Subcutaneous adipose tissue (tissue), 4 donors: ENCODE results near the gene PWWP2B. TPM values are rescaled to one million over a fixed set of nuclear protein-coding genes. Genes with fewer than 3 reads are reported as not detected.

Experiments used
- total RNA-seq, 4 donors: library from RNA; depleted of rRNA; stranded (reverse); fragments of >200 nt; gene quantifications; one replicate each; pipeline ENCODE4 v1.1.0, GENCODE V29; 2016
- TF ChIP-seq, protein P1 (sequence below): fragments of 450-650 bp; IDR thresholded peaks from one replicate; pipeline ENCODE4 v1.5.1; 2016; ENCODE audit warnings: low read depth, mild to moderate bottlenecking, control low read depth, antibody characterized with exemption, moderate library complexity

The PWWP2B gene
- total RNA-seq, 4 donors from 2014 or later, result 9.0 to 24.9 (median 9.6) TPM

DNA sequence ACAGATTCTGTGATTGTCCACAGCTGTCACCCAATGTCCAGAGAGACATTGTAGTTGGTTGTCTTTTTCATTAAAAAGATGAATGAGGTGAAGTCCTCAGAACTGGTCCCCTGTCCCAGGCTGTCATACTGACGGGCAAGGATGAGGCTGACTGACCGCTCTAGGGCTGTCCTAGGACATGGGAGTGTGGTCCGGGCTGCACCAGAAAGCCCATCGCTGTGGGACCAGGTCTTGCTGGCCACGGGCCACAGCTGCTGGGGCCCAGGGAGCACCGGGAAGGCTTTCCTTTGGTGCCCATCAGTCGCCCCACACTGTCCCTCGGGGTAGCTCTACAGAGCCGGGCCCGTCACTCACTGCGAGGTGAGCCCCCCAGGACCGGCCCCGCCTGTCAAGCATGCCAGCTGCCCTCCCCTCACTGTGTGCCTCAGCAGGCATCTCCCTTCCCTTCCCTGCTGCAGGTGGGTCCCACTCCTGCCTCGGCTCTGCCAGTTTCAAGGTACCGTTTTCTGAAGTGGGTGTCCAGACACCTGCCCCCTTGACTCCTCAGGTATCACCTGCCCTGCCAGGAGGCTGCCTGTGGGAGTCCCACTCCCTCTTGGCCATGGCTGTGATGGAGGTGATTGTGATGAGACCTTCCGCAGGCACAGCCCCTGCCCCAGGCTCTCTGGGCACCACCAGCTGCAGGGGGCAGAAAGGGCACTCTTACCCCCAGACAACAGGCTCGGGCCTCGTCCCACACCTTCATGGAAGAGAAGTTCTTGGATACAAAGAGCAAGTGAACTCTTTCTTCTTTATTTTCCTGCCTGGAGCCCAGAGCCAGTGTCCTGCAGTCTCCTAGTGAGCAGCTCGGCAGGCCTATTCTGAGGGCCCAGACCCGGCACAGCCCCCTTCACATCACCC, 43.3 kb upstream of the PWWP2B start:
- TF ChIP-seq, protein P1, sequence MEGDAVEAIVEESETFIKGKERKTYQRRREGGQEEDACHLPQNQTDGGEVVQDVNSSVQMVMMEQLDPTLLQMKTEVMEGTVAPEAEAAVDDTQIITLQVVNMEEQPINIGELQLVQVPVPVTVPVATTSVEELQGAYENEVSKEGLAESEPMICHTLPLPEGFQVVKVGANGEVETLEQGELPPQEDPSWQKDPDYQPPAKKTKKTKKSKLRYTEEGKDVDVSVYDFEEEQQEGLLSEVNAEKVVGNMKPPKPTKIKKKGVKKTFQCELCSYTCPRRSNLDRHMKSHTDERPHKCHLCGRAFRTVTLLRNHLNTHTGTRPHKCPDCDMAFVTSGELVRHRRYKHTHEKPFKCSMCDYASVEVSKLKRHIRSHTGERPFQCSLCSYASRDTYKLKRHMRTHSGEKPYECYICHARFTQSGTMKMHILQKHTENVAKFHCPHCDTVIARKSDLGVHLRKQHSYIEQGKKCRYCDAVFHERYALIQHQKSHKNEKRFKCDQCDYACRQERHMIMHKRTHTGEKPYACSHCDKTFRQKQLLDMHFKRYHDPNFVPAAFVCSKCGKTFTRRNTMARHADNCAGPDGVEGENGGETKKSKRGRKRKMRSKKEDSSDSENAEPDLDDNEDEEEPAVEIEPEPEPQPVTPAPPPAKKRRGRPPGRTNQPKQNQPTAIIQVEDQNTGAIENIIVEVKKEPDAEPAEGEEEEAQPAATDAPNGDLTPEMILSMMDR, result no peak

DNA sequence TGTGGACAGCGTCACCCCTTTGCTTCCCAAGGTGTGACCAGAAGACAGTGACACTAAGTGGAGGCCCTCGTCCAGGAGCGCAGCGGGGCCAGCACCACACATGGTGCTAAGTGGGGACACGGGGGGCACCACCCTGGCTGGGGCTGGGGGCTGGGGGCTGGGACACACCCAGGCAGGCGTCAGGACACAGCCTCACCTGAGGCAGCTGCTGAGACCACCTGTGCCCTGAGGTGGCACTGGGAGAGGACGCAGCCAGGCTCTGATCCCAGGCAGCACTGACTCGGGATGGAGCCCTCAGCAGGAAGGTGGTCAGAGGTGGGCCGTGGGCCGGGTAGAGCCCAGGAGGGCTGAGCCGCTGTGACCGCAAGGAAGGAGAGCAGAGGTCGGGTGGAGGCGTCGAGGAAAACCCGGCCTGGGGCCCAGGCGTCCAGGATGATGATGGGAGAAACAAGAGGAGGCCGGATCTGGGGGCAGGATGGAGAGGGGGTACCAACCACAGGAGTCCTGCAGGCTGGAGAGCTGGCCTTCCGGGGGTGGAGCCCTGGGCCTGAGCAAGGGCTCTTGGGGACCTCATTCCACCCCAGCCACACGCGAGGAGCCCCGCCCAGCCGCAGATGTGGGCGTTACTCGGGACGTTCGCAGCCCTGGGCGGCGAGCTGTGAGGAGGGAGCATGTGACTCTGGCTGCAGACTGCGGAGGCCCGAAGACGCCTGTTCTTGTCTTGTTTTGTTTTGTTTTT, 42.5 kb upstream of the PWWP2B start:
- TF ChIP-seq, protein P1, result no peak

DNA sequence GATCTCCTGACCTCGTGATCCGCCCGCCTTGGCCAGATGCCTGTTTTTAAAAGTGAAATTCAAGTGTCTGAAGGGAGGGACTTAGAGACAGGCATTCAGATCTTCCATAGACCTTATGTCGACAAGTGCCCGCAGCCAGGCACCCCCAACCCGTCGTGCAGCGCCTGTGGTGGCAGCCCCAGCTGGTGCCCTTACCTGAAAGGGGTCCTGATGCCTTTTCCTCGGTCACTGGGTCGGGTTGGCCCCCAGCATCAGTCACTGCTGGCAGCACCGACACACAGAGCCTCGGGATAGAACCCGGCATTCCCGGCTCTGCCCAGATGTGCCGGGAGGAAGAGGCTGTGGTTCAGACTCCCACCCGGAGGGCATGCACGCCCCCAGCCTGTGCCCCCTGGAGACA, 41.7 kb upstream of the PWWP2B start:
- TF ChIP-seq, protein P1, result no peak

DNA sequence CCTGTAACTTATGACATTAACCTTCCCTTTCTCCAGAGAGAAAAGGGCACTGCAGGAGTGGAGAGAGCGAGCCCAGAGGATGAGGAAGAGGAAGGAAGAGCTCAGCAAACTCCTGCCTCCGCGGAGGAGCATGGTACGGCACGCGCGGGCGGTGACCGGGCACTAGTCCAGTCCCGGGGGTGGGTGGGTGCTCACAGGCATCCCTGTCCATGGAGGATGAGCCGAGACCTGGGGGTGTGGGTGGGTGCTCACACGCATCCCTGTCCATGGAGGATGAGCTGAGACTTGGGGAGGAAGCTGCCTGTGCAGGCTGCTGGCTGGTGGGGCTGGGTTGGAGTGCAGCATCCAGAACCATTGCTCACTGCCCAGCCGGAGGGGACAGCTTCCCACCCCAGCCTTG, 41.2 kb upstream of the PWWP2B start:
- TF ChIP-seq, protein P1, result no peak

DNA sequence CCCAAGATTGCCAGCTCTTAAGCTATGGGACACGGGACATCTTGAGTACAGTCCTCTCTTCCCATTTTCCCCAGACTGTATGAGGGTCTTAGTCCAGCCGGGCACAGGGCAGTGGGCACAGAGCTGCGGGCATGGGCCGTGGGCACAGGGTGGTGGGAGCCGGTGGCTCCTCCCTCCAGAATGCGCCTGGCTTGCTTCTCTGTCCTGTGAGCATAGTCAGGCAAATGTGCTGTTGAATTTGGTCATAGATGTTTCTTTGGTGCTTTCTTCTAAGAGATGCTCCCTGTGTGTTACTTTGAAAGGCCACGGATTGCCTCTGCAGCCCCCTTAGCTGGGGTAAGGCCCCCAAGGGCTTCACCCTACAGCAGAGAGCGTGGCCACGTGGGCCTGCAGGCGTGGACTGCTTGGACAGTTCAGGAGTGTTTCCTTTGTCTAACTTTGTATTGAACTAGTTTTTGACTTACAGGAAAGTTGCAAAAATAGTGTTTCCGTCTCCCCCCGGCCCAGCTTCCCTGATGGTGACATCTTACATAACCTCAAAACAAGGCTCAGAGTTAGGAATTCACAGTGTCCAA, 40.3 kb upstream of the PWWP2B start:
- TF ChIP-seq, protein P1, result no peak

DNA sequence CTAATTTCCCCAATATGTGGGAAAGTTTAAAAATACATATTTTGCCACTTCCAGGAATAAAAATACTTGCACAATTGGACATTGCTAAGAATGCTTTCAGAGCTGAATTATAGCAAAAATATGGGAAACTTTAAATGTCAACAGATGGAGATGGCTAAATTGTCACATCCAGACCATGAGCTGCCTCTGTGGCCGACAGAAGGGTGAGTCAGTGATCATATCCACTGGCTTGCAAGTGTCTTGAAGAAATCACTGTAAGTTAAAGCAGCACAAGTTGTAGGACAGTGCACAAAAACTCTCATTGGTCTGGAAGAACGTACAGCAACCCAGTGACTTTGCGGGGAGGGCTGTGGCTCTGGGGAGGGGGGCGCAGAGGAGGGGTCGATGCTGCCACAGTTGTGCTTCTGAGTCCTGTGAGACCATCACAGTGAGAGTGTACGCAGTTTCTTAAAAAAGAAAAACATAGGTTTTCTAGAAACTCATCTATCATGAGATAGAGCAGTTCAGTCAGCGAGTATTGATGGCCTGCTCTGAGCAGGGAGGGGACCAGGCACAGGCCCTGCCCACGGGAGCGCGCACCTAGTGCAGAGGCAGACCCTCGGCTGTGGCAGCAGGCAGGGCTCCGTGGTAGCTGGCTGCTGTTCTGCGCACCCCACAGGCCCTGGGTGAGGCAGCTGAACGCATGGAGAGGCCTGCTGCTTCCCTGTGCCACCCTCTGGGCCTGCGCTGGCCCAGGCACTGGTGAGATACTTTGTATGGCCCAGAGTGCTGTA, 39.5 kb upstream of the PWWP2B start:
- TF ChIP-seq, protein P1, result no peak
